ENCODE measurements around the gene SIAH2. TPM values are rescaled to one million over a fixed set of nuclear protein-coding genes. Genes with fewer than 3 reads are reported as not detected.

Gene SIAH2
- total RNA-seq, 1 donor from 2014 or later, result 44.6 TPM

DNA sequence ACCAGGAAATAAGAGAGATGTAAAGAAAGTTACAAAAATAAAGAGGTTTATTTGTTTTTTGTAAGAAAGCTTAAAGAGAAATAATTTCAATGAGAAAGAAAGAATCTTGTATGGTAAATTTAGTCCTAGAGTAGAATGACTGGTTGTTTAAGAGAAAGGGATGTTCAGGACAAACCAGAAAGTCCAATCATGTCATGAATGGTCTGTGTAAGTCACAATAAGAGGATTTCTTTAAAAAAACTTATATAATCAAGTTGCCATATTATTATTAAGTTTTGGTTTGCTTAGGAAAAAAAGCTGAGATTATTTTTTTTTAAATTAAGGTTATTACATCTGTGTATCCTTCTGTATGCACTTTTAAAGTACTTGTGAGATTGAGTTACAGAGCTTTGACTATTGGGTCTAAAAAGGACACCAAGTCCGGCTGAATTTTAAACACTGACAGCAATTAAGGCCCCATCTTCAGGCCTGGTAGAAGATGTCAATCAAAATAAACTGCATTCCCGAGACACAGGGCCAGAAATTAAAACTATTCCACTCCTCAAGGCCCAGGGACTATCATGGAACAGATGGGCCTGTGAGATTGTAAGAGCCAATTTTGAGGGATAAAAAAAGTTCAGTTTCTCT, 71.4 kb downstream of the SIAH2 start:
- no peak for DNase-seq (ENCODE audit: low read depth)
- H3K4me3 ChIP-seq (ENCODE audit: low read depth, low read length), result no peak overlapping the region
- TF ChIP-seq, protein P1, sequence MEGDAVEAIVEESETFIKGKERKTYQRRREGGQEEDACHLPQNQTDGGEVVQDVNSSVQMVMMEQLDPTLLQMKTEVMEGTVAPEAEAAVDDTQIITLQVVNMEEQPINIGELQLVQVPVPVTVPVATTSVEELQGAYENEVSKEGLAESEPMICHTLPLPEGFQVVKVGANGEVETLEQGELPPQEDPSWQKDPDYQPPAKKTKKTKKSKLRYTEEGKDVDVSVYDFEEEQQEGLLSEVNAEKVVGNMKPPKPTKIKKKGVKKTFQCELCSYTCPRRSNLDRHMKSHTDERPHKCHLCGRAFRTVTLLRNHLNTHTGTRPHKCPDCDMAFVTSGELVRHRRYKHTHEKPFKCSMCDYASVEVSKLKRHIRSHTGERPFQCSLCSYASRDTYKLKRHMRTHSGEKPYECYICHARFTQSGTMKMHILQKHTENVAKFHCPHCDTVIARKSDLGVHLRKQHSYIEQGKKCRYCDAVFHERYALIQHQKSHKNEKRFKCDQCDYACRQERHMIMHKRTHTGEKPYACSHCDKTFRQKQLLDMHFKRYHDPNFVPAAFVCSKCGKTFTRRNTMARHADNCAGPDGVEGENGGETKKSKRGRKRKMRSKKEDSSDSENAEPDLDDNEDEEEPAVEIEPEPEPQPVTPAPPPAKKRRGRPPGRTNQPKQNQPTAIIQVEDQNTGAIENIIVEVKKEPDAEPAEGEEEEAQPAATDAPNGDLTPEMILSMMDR (conservative IDR thresholded peaks at IDR 0.05; ENCODE audit: low read depth, low read length), result no peak

Other genes starting within 250 kb of the SIAH2 start
- 183 and 227 TPM in 2 replicates for gene SERP1, start 216.7 kb downstream of the SIAH2 start, total RNA-seq
- gene EIF2A, start 216.4 kb downstream of the SIAH2 start, total RNA-seq, result 80.9 and 209 TPM in 2 replicates
- 104 and 108 TPM in 2 replicates for gene SELENOT, start 159.8 kb downstream of the SIAH2 start, total RNA-seq
- not detected in 2 replicates for gene ERICH6, start 59.2 kb downstream of the SIAH2 start, total RNA-seq
- gene MINDY4B, start 142.3 kb upstream of the SIAH2 start, total RNA-seq, result not detected in 2 replicates
- gene CLRN1, start 209.6 kb upstream of the SIAH2 start, total RNA-seq, result not detected in 2 replicates